SK-N-SH (cell line): ENCODE data around the gene DEPP1.

Experiments used
- CTCF ChIP-seq: fragments of 200-600 bp; sonication (generic); IDR thresholded peaks from 2 replicates; pipeline ENCODE4 v1.6.1; 2017; ENCODE audit warnings: antibody characterized with exemption, mild to moderate bottlenecking, moderate library complexity
- REST ChIP-seq: IDR thresholded peaks from 2 replicates; pipeline ENCODE4 v1.6.1; 2012; ENCODE audit warnings: mild to moderate bottlenecking, low read depth, low read length, moderate library complexity
- RFX5 ChIP-seq: IDR thresholded peaks from 2 replicates; pipeline ENCODE4 v1.6.1; 2012; ENCODE audit warnings: mild to moderate bottlenecking, improper control_type of control experiment, low read length

- no peak for TF ChIP-seq RFX5
- no peak for TF ChIP-seq CTCF
- no peak for TF ChIP-seq REST
These were observed 30.0 kb downstream of the DEPP1 start for GRCh38 chr10:44948642-44949041.
